Uterus (tissue), 2 donors: ENCODE data around the gene MACIR.

Experiments
- CTCF ChIP-seq, 4 experiments: fragments of 200-600 bp in 2 of 4; fragments of 450-650 bp in 2 of 4; sonication (generic) in 2 of 4; IDR thresholded peaks; one replicate each; pipeline ENCODE4 v1.5.1; 2016 to 2019; ENCODE audit warnings: antibody characterized with exemption in 4 of 4, mild to moderate bottlenecking in 2 of 4, moderate library complexity in 1 of 4
- POLR2A ChIP-seq, 2 donors: fragments of 450-650 bp; IDR thresholded peaks; one replicate each; pipeline ENCODE4 v1.6.1; 2016; ENCODE audit warnings: antibody characterized with exemption in 2 of 2, mild to moderate bottlenecking in 1 of 2, moderate library complexity in 1 of 2

- no peak for TF ChIP-seq POLR2A (IDR thresholded peaks at IDR 0.05)
- TF ChIP-seq CTCF (IDR thresholded peaks at IDR 0.05) = no peak
Observed at GRCh38 chr5:103295871-103296270, 37.3 kb downstream of the MACIR start.
